Anterior cingulate cortex (tissue), 58 donors: Measurements from ENCODE around the gene NPAS3.
A peak's percentile ranks its signal among the peaks of the same experiment; 100 is the strongest.

Source experiments
- DNase-seq, 58 donors: peaks; one replicate each; lab custom pipeline; 2025; lab: John Stamatoyannopoulos, UW

NPAS3 gene

GRCh38 chr14:33563191-33563900 lies 624.7 kb downstream of the NPAS3 start:
- no peak for DNase-seq

- DNase-seq, result no peak
Observed at GRCh38 chr14:33563901-33564197, 625.2 kb downstream of the NPAS3 start.

DNA sequence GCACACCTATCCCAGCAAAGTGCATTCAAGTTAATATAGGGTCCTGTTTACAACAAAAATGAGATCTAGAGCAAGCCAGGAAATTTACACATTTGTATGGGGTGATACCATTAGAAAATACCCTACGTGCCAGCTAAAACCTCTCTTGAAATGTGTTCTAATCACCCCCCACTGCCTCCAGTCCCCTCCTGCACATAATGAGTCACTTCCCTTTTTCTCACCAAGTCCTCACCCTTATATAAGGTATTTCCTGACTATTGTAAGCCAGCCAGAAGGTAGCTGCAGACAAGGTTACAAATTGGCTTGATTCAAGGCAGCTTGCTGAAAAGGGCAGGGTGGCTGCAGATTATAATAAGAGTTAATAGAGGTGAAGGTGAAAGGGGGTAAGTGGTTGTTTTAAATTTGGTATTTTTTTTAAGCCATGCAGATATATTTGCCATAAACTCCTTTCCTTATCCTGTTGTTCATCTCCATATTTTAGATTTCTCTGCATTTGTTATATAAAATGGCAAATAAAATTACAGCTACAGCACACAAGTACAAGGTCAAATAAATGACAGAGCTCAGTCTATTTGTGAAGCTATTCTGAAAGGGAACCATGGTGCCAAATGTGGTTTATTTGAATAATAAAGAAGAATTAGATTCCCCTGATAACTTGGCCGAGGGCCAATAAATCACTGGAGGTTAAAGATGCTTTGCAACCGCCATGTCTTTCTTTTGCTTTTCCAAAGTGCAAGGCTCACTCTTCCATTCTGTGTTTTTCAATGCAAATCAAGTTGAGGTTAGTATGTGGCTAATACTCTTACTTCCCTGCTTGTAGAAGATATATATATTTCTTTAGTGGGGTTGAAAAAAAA lies 626.3 kb downstream of the NPAS3 start:
- DNase-seq, result peak in 1 of 58 donors; percentile 5

DNA sequence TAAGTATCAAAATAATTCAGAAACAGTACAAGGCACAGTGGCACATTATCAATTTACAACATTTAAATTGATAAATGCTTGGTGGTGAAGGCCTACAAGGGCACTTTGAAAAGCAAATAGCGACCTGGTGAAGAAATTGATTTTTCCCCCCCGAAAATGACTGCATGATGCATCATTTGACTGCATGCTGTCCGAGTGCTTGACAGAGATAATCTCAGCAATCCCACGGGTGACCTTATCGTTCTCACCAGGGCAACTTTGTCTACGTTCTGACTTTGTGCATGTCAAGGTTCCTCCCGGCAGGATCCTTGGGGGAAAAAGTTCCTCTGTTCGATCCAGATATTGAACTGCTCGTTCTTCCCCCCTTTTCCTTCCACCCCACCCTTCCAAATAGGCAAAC lies 627.4 kb downstream of the NPAS3 start:
- no peak for DNase-seq

DNA sequence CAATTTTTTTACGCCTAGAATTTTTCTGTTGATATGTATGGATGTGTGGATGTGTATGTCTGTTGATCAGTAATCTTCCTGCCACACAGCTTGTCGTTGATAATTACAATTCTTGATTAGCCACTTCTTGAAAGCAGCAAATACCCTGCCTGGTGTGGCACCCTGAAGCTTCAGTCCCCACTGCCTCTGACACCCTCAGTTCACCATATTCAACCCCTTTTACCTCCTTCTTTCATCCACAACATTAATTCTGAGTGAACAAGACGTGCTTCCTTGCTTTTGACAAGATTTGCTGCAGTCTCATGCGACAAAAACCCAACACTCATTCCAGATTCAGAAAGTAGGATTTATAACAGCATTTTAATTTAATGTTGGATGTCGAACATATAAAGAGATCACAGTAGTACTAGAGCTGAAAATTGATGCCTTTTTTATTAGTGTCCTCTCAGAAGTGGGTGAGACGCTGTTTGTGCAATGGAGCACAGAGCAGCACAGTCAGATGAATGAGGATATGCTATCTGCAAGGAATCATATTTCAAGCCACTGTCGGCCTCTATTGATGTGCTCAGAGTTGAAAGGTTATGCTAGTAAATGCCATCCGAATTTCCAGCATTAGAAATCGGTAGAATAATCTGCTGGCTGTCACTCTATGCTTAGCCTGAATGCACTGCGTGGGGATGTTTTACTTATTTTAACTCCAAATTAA lies 628.5 kb downstream of the NPAS3 start:
- no peak for DNase-seq

- DNase-seq, result no peak
Observed at GRCh38 chr14:33567731-33568130, 629.1 kb downstream of the NPAS3 start.

GRCh38 chr14:33568935-33569579 lies 630.4 kb downstream of the NPAS3 start:
- no peak for DNase-seq

DNA sequence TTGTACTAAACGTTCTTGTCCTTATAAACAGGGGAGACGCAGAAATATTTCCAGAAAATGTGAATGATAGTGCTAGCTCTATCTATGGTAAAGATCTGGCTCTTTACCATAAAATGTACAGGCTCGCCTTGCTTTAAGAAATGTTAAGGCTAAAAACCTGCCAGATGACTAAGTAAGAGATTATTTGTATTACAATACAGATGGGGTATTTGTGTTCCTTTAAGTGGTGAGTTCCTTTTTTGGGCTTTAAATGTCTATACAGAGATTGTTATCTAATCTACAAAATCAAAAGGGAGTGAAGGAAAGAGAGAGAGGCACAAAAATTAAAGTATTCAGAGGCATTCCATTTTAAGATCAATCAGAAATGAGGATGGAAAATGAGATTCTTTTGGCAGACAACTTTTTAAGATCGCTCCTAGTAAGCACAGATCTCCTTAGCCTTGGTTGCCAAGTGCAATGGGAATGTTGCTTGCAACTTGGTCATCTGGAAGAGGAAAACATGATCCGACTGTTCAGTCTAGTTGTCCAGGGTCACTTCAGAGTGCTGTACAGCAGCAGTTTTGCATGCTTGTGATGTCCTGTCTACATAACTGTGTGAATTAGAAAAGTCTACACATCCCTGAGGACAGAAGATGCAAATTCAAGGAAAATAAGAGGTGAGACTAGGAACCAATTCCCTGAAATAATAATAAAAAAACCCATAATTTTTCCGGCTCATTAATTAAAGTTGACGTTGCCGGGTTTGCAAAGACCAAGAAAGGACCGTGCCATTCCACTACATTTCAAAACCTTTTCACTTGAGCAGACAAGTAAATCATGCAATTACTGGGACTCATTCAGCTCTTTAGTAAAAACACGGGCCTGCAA lies 631.4 kb downstream of the NPAS3 start:
- DNase-seq, result peak in 3 of 58 donors; percentile 12 to 41 (median 17)

DNA sequence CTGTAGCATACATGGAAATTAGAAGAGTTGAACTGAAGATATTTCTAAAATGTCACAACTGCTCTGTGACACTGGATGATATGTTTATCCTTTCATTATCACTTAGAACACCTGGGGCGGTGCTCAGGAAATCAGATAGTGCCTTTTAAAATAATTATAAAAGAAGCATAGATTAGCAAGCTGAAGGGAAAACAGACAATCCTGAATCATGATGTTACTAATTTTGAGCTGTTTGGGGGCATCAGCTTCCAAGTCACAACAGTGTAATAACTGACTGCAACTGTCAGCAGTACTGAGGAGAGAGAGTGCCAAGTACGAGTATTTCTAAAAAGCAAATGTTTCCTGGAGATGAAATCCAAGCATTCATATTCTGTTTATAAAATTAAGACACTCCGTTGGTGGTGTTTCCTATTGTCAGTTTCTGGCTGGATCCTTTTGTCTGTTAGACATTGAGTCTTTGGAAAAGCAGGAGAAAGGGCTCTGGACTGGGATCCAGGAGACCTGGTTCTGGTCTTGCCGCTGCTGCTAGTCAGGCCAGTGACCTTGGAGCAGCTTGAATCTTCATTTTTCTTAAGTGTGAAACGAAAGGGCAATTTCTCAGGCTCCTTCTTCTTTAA lies 632.1 kb downstream of the NPAS3 start:
- DNase-seq, result peak in 3 of 58 donors; percentile 5 to 50 (median 14)

- DNase-seq, result no peak
Observed at GRCh38 chr14:33573301-33573880, 634.7 kb downstream of the NPAS3 start.

DNA sequence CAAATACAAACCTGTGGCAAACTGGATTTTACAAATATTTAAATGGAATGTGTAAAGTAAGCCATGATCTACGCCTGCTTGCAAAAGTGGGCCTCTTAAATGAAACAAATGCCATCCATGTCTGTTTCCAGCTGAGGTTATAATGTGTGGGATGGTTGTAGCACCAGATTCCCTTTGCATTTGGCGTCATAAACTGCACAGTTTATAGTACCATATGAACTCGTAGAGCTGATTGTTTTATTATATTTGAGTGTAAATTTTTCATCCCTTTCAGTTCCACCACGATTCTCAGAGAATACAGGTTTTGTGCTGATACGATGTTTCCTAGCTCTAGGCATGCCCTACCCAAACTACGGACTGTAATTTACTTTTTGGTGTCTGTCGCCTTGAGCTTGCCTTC lies 637.3 kb downstream of the NPAS3 start:
- no peak for DNase-seq

DNA sequence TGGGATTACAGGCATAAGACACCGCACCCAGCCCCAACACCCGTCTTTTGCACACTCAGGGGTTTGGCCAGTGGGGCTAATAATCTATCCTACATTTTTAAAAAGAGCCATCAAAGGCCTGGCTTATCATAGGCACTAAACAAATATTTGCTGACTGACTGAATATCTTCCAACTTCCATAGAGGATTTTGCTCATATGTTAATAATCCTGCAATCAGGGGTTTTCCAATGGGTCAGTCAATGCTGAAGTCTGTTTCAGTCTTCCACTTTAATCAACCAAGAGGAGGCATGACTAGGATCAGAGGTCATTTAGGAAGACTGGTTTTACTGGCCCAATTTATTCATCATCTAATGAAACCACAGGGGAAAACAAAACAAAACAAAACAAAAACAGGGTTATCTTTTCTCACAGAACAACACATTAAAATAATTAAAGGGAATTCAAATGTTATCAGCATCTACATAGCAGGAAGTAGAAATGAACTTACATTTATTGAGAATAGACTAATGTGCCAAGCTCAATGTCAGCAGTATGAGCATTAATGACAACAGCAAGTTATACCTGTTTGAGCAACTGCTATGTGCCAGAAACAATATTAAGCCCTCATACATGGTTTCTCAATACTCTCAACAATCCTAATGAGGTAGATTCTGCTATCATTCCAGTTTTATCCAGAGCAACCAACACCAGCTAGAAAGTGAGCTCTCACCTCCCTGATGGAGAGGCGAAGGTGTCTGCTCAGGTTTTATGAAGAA lies 640.0 kb downstream of the NPAS3 start:
- no peak for DNase-seq

DNA sequence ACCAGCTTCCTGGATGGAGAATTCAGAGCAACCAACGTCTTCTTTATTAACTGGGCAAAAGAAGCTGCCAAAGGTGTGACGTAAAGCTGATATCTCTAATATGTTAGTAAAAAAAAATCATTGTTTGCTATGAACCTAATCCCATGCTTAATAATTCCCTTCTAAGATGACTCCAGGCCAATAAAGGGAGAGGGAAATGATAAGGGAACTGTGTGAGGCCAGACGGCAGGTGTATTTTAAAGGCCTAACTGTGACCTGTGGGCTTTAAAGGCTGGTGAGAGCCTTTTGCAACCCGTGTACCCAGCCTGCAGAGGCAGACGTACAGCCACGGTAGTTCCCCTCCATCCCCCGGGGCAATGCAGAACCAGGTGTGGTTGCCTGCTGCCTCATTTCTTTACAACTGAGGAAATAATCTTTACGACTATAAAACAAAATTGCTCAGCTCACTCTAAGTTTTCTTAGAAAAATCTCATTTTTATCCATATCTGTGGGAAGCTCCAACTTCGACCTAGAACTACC lies 641.6 kb downstream of the NPAS3 start:
- DNase-seq, result no peak

- DNase-seq, result no peak
Observed at GRCh38 chr14:33580841-33581240, 642.2 kb downstream of the NPAS3 start.

- no peak for DNase-seq
Observed at GRCh38 chr14:33584697-33585096, 646.0 kb downstream of the NPAS3 start.

DNA sequence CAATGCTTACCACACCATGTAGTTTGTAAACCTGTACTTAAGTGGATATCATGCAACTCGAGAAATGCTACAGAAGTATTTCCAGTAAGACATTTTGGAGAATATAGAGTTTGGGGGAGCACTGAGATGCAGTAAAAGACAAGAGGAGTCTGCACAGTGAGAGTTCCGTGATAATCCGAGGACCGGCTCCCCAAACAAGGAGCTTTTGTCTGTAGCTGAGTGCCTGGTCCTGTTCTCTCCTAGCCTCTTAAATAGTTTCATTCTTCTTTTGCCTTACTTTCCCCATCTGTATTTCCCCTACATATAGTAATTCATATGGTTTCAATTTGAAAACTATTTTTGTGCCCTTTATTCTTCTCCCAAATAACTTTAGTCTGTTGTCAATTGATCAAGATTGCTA lies 648.1 kb downstream of the NPAS3 start:
- DNase-seq, result peak in 4 of 58 donors; percentile 5 to 18 (median 10)

GRCh38 chr14:33587791-33588190 lies 649.1 kb downstream of the NPAS3 start:
- no peak for DNase-seq

DNA sequence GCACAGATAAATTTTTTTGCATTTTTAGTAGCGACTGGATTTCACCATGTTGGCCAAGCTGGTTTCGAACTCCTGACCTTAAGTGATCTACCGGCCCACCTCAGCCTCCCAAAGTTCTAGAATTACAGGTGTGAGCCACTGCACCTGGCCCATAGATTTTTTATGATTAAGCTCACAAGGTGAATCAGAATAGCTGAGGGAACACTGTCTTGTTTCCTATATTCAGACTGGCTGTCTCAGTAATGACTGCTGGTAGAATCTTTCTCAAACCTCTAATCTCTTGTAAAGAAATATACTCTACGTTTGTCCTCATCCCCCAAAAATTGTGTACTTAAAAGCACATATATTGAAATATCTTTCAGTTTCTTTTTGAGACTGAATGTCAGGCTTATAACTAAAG lies 650.1 kb downstream of the NPAS3 start:
- DNase-seq, result no peak
